Subcutaneous adipose tissue (tissue), 4 donors: Measurements from ENCODE around the gene NFATC2. TPM values are rescaled to one million over a fixed set of nuclear protein-coding genes. Genes with fewer than 3 reads are reported as not detected.

Source experiments
- CTCF ChIP-seq: fragments of 450-650 bp; IDR thresholded peaks from one replicate; pipeline ENCODE4 v1.5.1; 2016; ENCODE audit warnings: low read depth, mild to moderate bottlenecking, control low read depth, antibody characterized with exemption, moderate library complexity
- total RNA-seq, 4 donors: library from RNA; depleted of rRNA; stranded (reverse); fragments of >200 nt; gene quantifications; one replicate each; pipeline ENCODE4 v1.1.0, GENCODE V29; 2016

NFATC2 gene
- total RNA-seq, 4 donors from 2014 or later = 2.3 to 7.5 (median 5.8) TPM

- TF ChIP-seq CTCF = no peak
Observed at GRCh38 chr20:51511861-51512619, 30.5 kb downstream of the NFATC2 start.

GRCh38 chr20:51510936-51511605 lies 31.4 kb downstream of the NFATC2 start:
- TF ChIP-seq CTCF = no peak

- TF ChIP-seq CTCF = no peak
Observed at GRCh38 chr20:51510169-51510568, 32.4 kb downstream of the NFATC2 start.

GRCh38 chr20:51509208-51509607 lies 33.3 kb downstream of the NFATC2 start:
- TF ChIP-seq CTCF = no peak

GRCh38 chr20:51508780-51509179 lies 33.7 kb downstream of the NFATC2 start:
- no peak for TF ChIP-seq CTCF

- no peak for TF ChIP-seq CTCF
Observed at GRCh38 chr20:51508158-51508557, 34.4 kb downstream of the NFATC2 start.

GRCh38 chr20:51507216-51508036 lies 35.1 kb downstream of the NFATC2 start:
- no peak for TF ChIP-seq CTCF
